ENCODE measurements around the gene DNHD1. TPM values are rescaled to one million over a fixed set of nuclear protein-coding genes. Genes with fewer than 3 reads are reported as not detected.

Gene DNHD1
- total RNA-seq, 6 experiments from 2014 or later: 1.4 to 2.3 (median 1.6) TPM

GRCh38 chr11:6599881-6600390 lies 102.9 kb downstream of the DNHD1 start:
- no peak for DNase-seq
- Mint-ChIP-seq H3K27me3 (ENCODE audit: insufficient read depth) (no peaks in the 10 kb centered on the region; the same call in 1 of the 2 replicates), H3K27ac (no peak overlapping the region), H3K4me3 (no peak overlapping the region), H3K9me3 (no peaks in the 10 kb centered on the region), H3K36me3 (ENCODE audit: low read depth) (peaks cover 28% of the 10 kb centered on the region), H3K4me1 (ENCODE audit: low read depth) (peaks cover 7% of the 10 kb centered on the region)
- TF ChIP-seq CTCF (IDR thresholded peaks at IDR 0.05): no peak

- Mint-ChIP-seq H3K36me3 (ENCODE audit: low read depth) (peaks cover 28% of the 10 kb centered on the region), H3K4me3 (no peak overlapping the region)
- no peak for TF ChIP-seq CTCF (IDR thresholded peaks at IDR 0.05)
Observed at GRCh38 chr11:6601041-6601461, 104.0 kb downstream of the DNHD1 start.

GRCh38 chr11:6602096-6602940 lies 105.2 kb downstream of the DNHD1 start:
- no peak for TF ChIP-seq CTCF (IDR thresholded peaks at IDR 0.05)
- Mint-ChIP-seq H3K36me3 (ENCODE audit: low read depth) (peaks cover 29% of the 10 kb centered on the region), H3K9me3 (no peaks in the 10 kb centered on the region), H3K27me3 (ENCODE audit: insufficient read depth) (no peaks in the 10 kb centered on the region; the same call in 1 of the 2 replicates), H3K27ac (no peak overlapping the region), H3K4me1 (ENCODE audit: low read depth) (peaks cover 11% of the 10 kb centered on the region), H3K4me3 (no peak overlapping the region)
- DNase-seq: no peak

More at GRCh38 chr11:6601041-6601461, 104.0 kb downstream of the DNHD1 start:
- DNase-seq: no peak
- H3K4me1 Mint-ChIP-seq (ENCODE audit: low read depth): peaks cover 7% of the 10 kb centered on the region
- no peaks in the 10 kb centered on the region for H3K9me3 Mint-ChIP-seq
- H3K27me3 Mint-ChIP-seq (ENCODE audit: insufficient read depth): no peaks in the 10 kb centered on the region; the same call in 1 of the 2 replicates
- no peak overlapping the region for H3K27ac Mint-ChIP-seq

- peaks cover 31% of the 10 kb centered on the region for H3K36me3 Mint-ChIP-seq (ENCODE audit: low read depth)
- peaks cover 15% of the 10 kb centered on the region for H3K4me1 Mint-ChIP-seq (ENCODE audit: low read depth)
- H3K27me3 Mint-ChIP-seq (ENCODE audit: insufficient read depth): no peaks in the 10 kb centered on the region; the same call in 1 of the 2 replicates
Observed at GRCh38 chr11:6603287-6604080, 106.4 kb downstream of the DNHD1 start, which contains the start of the genes ILK and RRP8. Gene ILK (plus strand): TSS chr11:6603774. CDS start chr11:6604272, 498 bp downstream. Gene RRP8 (minus strand): TSS chr11:6603616. CDS start chr11:6603502, 114 bp downstream.

More at GRCh38 chr11:6603287-6604080, 106.4 kb downstream of the DNHD1 start, which contains the start of the genes ILK and RRP8:
- H3K9me3 Mint-ChIP-seq: no peaks in the 10 kb centered on the region
- DNase-seq: peak; percentile 88
- TF ChIP-seq CTCF (IDR thresholded peaks at IDR 0.05): peak; percentile 34; the same call in 1 of the 2 replicates
- H3K27ac Mint-ChIP-seq: no peak within 1 kb of the TSS
- H3K4me3 Mint-ChIP-seq: no peak within 1 kb of the TSS
